ENCODE data around the gene ACAD9. TPM values are rescaled to one million over a fixed set of nuclear protein-coding genes. Genes with fewer than 3 reads are reported as not detected.
"Not testable (repeated sequence)": the region's sequence is repeated elsewhere in the genome, so short reads cannot be mapped to it uniquely, and the experiment has no call there.

The ACAD9 gene
- total RNA-seq (2014; rRNA removed; shearing (Covaris generic)) = 86.2 and 94.1 TPM in 2 replicates

DNA sequence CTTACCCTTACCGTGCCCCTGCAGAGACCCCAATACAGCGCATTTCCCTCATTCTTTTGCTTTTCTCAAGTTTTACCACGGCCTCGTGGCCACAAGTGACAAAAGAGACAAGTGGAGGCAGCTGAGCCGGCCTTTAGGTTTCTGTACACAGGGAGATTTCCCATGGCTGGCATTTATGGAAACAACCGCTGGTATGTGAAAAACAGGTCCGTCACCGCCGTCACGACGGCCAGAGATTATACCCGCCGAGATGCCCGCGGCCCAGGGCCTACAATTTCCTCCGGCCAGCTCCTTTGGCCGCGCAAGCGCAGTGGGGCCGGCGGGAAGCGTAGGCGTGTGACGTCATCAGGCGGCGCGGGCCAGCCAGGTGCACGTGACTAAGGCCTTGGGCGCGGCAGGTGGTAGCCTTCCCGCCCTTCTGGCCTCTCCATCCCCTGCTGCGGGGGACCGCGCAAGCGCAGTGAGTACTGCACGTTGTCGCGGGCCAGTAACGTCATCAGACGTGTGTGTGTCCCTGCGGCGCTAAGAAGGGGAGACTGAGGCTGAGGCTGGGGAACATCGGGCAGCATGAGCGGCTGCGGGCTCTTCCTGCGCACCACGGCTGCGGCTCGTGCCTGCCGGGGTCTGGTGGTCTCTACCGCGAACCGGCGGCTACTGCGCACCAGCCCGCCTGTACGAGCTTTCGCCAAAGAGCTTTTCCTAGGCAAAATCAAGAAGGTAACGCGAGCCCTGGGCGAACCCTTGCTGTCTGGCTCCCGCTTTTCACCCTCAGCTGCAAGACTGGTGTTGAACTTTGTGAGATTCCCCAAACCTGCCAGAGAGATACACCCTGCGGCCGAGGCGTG lies at the start of gene ACAD9:
TSS of gene ACAD9 (plus strand) at position 496 of the 845 bp plus-strand sequence. CDS start at position 568, 72 bp downstream.
- DNase-seq (ENCODE audit: low spot score) = peak; percentile 100

DNA sequence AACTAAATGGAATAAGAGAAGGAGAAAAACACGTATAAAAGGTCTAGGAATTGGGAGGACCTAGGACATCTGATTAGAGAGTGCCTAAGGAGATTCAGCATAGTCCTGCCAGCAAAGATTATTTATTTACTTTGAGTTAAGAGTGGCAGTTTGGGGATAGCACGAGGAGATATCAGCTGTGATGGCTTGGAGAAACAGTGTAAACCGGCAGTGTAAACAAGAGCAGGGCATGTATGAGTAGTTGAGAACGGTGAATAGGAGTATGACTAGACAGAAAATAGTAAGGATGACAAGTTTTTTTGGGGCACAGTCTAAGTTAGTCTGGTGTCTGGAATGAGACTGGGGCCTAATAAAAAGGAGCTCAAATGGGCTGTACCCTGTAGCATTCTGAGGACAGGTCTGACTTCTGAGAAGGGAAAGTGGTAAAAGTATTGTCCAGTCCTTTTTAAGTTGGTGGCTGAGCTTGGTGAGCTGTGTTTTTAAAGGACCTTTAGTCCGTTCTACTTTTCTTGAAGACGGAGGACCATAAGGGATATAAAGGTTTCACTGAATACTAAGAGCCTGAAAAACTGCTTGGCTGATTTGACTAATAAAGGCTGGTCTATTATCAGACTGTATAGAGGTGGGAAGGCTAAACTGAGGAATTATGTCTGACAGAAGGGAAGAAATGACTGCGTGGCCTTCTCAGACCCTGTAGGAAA lies 49.3 kb upstream of the ACAD9 start:
- not testable (repeated sequence) for DNase-seq (ENCODE audit: low spot score)

DNA sequence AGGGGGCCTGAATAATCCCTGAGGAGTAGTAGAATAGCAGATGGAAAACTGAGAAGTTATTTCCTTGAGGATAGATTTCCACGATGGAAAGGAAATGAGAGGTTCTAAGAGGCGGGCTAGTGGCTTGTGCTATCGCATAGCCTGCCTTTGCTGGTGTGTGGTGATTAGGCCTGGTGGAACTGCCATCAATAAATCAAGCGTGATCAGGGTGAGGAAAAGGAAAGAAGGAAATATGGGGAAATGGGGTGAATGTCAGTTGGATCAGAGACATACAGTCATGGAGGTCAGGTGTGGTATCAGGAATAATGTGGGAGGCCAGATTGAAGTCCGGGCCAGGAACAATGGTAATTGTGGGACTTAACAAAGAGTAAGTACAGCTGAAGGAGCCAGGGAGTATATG lies 48.7 kb upstream of the ACAD9 start:
- DNase-seq (ENCODE audit: low spot score) = not testable (repeated sequence)

DNA sequence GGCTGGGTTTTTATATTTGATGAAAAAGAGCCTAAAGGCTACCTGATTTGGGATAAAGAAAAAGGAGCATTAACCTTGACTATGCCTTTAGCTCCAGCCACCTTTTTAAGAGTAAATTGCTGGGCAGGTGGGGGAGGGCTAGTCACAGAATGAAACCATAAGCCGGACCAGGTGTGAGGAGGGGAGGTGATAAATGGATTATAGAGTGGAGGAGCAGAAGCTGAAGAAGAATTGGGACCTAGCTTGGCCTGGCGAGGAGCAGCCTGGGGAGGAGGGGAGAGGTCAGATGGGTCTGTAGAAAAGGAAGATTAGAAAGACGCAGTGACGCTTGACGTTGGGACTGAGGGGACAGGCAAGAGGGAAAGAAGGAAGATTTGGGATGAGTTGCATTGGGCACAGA lies 46.4 kb upstream of the ACAD9 start:
- DNase-seq (ENCODE audit: low spot score) = not testable (repeated sequence)

DNA sequence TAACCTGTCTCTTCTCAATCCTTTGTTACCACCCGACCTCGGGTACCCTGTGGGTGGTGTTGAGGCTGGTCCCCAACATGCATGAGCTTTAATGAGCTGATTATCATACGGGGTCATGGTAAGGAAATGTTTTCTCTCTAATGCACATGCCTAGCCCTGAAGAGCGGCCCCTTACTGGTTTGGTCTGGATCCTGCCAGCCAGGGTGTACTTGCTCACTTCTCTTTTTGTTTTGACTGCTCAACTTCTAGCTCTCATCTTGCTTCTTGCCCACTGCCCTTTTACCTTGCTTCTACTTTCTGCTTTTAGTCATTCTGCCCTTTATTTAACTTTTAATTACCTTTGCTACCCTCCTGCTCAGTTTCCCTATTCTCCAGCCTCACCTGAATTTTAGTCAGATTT lies 44.3 kb upstream of the ACAD9 start:
- DNase-seq (ENCODE audit: low spot score) = no peak

DNA sequence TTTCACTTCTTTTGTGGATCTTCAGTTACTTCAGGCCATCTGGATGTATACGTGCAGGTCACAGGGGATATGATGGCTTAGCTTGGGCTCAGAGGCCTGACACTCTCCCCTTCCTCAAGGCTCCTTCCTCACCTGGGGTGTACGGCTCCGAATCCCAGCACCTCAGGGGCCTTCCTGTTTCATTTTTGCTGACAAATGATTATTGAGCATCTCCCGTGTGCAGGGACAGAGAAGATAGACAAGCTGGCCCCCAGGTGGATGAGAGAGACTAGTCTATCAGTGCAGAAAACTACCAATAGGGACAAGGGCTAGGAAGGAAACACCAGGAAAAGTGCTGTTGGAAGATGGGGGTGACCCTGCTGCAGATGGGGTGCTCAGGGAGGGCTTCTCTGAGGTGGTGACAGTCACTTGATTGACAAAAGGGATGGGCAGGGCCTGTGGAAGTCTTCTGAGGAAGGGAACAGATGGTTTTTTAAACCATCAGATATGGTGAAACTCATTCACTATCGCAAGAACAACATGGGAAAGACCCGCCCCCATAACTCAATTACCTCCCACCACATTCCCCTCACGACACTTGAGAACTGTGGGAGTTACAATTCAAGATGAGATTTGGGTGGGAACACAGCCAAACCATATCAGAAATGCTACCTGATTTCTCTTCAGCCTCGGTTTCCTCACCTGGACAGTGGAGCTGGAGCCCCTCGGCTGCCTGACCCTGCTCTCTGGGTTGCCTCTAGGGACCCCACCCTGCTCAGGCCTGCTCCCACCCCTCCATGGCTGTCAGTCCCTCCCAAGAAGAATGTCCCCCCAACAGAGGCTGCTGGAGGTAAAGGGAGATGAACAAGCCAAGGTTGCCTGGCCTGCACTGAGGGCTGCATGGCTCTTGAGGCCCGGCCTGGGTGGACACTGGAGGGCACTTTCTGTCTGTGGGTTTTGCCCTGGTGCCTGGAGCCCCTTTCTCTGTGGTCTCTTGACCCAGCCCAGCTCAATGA lies 37.2 kb upstream of the ACAD9 start:
- no peak for DNase-seq (ENCODE audit: low spot score)

DNA sequence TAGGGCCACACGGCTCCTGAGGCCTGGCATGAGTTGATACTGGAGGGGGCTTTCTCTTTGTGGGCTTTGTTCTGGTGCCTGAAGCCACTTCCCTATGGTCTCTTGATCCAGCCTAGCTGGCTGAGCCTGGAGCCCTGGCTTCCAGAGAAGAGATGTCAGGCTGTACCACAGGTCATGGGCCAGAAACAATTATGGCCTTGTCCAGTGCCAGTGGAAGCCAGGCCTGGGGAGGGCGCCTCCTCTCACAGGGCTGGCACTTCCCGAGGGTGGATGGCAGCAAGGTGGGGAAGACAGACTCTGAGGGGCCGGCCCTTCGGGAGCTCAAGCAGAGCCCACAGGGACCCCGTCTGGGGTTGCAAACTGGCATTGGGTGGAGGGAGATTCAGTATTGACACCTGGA lies 34.9 kb upstream of the ACAD9 start:
- DNase-seq (ENCODE audit: low spot score) = no peak

DNA sequence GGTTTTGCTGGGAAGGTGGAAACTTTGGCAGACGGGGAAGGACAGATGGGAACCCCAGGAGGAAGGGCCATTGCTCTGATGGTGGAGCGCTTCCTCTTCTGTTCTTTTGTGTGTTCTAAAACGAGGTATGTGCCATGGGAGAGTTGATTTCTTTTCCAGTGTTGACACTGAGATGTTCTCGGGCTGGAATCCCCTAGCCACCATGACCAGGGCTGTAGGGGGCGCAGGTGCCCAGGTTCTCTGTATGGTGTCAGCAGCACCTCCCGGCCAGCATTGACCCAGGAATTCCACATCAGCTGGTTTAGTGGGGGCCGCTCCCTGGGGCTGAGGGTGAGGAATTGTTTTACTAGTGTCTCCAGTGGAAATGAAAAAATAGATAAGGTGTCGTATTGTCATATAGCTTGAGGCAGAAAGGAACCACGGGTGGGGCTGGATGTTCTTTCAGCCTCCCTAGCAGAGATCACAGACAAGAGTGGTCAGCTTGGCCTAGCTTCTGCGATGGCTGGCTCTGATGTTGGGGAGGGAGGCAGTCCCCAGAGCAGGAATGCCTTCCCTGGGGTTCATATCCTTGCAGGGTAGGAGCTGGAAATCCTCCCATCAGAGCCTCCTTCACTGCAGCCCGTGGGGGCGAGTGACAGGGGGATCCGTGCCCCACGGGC lies 34.2 kb upstream of the ACAD9 start:
- DNase-seq (ENCODE audit: low spot score) = no peak

DNA sequence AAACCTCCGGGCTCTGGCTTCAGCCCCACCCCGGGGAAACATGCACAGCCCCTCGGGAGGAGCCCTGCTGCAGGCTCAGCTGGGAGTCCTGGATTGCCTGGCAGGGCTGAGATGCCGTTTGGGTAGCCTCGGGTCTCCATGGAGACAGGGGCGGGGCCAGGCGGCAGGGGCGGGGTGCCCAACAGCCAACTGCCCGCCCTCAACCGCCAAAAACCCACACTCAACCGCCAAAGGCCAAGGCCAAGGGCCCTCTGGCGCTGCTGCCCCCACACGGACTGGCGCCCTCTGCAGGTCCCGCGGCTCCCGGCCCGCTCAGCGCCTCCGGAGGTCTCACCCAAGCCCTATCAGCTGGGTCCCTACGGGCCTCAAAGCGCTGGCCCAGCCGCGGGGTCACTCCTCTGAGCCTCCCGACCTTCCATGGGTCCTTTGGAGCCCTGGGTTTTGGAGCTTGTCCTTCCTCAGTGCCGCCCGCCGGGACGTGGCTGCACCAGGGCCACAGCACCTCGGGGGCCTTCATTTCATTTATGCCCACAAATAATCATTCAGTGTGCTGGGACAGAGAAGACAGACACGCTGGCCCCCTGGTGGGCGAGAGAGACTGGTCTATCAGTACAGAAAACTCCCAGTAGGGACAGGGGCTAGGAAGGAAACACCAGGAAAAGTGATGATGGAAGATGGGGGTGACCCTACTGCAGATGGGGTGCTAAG lies 33.5 kb upstream of the ACAD9 start:
- peak; percentile 40 for DNase-seq (ENCODE audit: low spot score)

DNA sequence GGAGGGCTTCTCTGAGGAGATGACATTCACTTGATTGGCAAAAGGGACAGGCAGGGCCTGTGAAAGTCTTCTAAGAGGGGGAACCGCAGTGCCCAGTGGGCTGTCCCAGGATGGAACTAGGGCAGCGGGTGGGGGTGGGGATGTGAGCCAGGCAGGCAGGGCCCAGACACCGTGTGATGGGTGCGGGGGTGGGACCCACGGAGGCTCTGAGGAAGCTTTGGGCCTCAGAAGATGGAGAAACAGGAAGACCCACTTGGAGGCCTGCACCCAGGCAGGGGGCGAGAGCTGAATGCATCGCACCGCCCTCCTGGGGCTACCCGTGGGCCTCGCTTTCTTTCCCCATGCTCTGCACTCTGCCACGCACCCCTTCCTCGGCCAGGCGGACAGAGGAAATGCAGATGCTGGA lies 32.9 kb upstream of the ACAD9 start:
- no peak for DNase-seq (ENCODE audit: low spot score)

DNA sequence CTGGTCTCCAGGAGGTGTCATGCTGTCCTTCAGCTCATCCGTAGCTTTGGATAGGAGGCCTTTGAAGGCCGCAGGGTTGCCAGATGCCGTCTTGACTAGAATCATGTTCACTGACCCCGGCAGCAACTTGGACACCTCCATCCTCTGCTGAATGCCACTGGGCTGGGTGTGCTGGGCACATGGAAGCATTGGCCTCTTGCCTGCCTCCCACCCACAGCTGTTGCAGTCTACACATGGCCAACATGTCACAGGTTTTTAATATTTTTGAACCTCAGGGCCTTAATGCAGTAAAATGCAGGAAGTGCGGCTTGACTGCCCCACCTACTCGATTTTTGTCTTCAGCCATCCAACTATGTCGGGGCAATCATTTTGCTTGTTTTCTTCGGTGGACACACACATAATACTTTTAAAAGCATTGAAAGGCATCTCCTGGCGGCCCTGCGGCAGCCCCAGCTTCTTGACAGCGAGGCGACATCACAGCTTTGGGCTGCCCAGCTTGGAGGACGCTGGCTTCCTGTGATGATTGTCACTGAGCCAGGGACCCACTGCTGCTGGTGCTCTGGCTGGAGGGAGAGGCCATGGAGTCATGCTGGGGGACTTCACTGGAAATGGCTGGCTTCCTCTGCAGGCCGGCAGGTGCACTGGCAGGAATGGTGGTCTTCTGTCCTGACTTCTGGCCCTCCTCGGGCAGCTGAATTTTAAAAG lies 31.6 kb upstream of the ACAD9 start:
- DNase-seq (ENCODE audit: low spot score) = no peak

DNA sequence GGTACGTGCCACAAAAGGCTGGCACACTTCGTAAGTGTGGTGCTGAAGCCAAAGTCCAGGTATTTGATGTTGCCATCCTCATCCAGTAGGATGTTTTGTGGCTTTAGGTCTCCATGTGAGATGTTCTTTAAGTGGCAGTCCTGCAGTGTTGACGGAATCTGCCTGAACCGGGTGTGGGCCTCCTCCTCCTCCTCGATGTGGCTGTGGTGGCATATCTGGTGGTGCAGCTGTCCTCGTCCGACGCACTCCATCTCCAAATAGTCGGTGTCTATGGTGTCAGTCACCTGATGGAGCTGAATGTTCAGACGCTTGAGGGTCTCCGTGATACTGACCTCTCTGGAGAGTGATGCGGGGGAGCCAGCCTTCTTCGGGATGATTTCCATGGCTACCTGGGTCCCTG lies 30.5 kb upstream of the ACAD9 start:
- no peak for DNase-seq (ENCODE audit: low spot score)

DNA sequence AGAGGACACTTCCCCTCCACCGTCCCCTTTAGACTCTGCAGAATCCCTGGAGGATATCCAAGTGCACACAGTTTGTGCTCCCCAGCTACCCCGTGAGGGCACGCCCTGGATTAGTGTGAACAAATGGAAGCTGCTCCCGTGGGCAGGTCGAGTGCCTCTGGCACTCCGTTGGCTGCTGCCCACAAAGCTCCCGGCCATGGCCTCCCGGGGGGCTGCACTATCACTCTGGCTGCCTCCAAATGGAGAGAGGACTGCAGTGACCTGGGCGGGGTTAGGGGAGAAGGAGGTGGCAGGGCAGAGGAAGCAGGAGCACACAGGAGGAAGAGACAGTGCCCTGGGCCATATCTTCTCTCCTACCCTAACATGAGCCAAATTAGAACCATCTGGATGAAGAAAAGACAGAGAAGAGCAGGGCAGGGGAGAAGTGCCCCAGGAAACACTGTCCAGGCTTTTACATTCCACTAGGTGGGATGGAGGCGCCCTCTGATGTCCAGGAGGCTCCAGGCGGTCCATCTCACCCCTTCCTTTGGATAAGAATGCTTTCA lies 29.4 kb upstream of the ACAD9 start:
- peak; percentile 30 for DNase-seq (ENCODE audit: low spot score)

DNA sequence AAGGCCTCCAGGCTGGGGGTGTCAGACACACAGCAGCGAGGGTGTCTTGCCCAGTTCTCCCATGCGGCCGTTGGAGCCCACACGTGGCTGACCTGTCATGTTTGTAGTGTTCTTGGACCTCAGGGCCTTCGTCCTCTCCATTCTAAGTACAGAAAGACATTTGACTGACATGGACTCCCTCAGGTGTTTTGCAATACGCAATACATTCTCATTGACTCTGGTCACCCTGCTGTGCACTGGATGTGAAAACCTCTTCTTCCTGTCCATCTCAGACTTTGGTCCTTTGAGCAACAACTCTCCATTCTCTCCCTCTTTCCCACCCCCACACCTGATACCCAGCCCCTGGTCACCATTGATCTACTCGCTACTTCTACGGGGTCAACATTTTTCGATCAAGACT lies 28.9 kb upstream of the ACAD9 start:
- DNase-seq (ENCODE audit: low spot score) = no peak

DNA sequence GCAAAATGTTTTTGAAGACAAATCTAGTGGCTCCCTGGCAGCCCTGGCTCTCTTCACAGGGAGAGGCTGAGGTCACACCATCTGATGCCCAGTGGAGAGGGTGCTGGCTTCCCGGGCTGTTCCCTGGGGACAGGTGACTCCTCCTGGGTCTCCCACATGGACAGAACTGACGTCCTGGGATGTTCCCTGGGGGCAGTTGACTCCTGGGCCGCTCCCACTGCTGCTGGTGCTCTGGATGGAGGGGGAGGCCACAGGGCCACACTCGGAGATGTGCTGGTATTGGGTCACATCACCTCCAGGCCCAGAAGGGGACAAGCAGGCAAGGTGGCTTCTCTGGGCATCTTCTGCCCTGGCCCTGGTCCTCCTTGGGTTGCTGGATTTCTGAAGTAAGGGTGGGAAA lies 27.8 kb upstream of the ACAD9 start:
- DNase-seq (ENCODE audit: low spot score) = no peak

DNA sequence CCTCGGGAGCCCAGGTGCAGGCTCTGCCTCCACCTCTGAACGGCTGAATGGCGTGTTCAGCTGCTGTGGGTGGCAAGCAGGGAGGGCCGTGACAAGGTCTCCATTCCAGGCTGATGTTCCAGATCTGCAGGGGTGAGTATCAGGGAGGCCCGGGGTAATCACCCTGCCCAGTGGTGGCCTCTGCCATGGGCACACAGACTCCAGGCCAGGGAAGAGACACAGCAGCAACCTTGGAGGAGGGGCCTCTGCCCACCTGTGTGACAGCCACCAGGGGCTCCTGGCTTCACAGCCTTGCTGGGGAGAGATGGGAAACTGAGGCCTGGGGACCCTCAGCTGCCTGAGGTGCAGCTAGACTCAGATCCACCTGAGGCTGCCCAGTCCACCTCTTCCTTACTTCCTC lies 25.6 kb upstream of the ACAD9 start:
- DNase-seq (ENCODE audit: low spot score) = no peak

DNA sequence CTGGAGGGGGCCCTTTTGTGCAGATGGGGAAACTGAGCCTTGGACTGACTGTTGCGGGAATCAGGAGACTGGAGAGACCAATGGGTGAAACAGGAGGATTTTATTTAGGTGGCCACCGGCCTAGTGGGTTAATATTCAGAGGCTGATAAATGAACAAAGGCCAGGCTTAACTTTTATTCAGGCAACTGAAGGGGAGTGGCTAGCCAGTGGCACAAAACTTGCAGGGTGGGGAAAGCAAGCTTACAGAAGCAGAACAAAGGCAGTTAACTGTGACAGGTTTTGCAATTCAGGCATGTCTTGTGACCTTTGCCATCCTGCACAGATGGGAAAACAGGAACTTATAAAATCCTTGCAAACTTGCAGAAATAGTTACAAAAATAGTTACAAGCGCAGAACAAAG lies 24.9 kb upstream of the ACAD9 start:
- DNase-seq (ENCODE audit: low spot score) = no peak

DNA sequence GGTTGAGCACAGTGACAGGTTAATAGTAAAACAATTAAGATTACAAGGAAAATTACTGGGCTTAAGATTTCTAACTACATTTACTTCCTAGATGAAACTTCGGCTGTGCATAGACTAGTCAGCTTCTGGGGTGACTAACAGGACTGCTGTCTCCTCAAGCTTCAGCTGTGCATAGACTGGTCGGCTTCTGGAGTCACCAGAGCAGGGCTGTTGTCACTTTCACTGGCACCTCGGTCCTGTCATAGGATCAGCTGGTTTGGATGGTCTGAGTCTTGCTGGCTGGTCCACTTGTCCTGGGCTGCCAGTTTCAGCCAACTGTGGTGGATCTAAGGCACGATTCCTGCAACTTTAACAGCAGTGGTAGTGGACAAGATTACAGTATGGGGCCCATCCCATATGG lies 23.9 kb upstream of the ACAD9 start:
- no peak for DNase-seq (ENCODE audit: low spot score)

DNA sequence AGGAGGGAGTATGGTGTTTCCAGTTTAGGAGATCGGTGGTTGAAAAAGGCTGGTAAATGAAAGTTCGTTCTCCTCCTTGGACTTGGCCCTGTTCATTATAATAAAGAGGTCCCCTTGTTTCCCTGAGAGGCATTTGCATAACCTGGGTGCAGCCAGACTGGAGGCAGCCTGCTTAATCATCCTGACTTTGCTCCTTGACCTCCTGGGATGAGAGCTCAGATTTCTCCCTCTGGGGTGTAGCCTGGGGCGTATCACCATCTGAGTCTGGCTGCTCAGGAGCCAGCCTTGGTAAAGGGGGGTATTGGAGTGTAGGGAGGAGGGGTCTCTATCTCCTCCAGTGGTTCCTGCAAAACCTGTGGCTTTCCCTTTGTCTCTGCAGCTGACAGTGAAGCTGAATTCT lies 21.3 kb upstream of the ACAD9 start:
- DNase-seq (ENCODE audit: low spot score) = no peak

DNA sequence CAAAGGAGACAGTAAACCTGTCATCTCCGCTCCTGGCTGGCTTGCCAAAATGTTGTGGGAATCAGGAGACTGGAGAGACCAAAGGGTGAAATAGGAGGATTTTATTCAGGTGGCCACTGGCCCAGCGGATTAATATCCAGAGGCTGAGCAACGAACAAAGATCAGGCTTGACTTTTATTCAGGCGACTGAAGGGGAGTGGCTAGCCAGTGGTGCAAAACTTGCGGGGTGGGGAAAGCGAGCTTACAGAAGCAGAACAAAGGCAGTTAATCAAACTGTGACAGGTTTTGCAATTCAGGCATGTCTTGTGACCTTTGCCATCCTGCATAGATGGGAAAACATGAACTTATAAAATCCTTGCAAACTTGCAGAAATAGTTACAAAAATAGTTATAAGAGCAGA lies 19.8 kb upstream of the ACAD9 start:
- no peak for DNase-seq (ENCODE audit: low spot score)

All from HT-29 (cell line).